RWPE2 (cell line): ENCODE measurements around the gene UVSSA.

Experiments
- ATAC-seq: fragments of 200-7000 bp; cut with Tn5 transposase; 3 replicates; pipeline ENCODE4 v1.9.1; 2021; ENCODE audit warnings: low read depth
- DNase-seq: peaks from one replicate; pipeline ENCODE4 v3.0.0-alpha.2; 2020; ENCODE audit warnings: low spot score
- H3K27ac ChIP-seq: fragments of 450-650 bp; 2 replicates; pipeline ENCODE4 v1.5.1; 2017; ENCODE audit warnings: mild to moderate bottlenecking; ENCODE audit not compliant: poor library complexity, severe bottlenecking
- H3K27me3 ChIP-seq: fragments of 250-450 bp; sonication (Bioruptor Pico); 2 replicates; pipeline ENCODE4 v1.5.1; 2021; ENCODE audit warnings: mild to moderate bottlenecking, moderate library complexity; ENCODE audit not compliant: insufficient read depth, poor library complexity, severe bottlenecking
- H3K36me3 ChIP-seq: fragments of 250-450 bp; sonication (Bioruptor Pico); 2 replicates; pipeline ENCODE4 v1.5.1; 2020; ENCODE audit warnings: low read depth, mild to moderate bottlenecking, moderate library complexity
- H3K4me1 ChIP-seq: fragments of 250-450 bp; sonication (Bioruptor Pico); 2 replicates; pipeline ENCODE4 v1.5.1; 2021; ENCODE audit warnings: mild to moderate bottlenecking, moderate library complexity; ENCODE audit not compliant: insufficient read depth, poor library complexity, severe bottlenecking
- H3K4me3 ChIP-seq: fragments of 250-450 bp; sonication (Bioruptor Pico); 2 replicates; pipeline ENCODE4 v1.5.1; 2021; ENCODE audit warnings: mild to moderate bottlenecking, moderate library complexity; ENCODE audit not compliant: severe bottlenecking
- H3K9me3 ChIP-seq: fragments of 250-450 bp; sonication (Bioruptor Pico); 2 replicates; pipeline ENCODE4 v1.5.1; 2021; ENCODE audit warnings: mild to moderate bottlenecking, moderate library complexity; ENCODE audit not compliant: severe bottlenecking
- CTCF ChIP-seq: fragments of 450-650 bp; IDR thresholded peaks from one replicate; pipeline ENCODE4 v1.5.1; 2017; ENCODE audit warnings: mild to moderate bottlenecking, moderate library complexity; ENCODE audit not compliant: poor library complexity, severe bottlenecking

Gene UVSSA

GRCh38 chr4:1351854-1352566, 5.0 kb downstream of the UVSSA start:
- H3K9me3 ChIP-seq, result no peaks in the 10 kb centered on the region
- H3K27me3 ChIP-seq, result no peaks in the 10 kb centered on the region
- no peaks in the 10 kb centered on the region for H3K4me1 ChIP-seq
- DNase-seq (no peak), ATAC-seq (peak; percentile 56)
- peak; percentile 95 for TF ChIP-seq CTCF
- peaks cover 29% of the 10 kb centered on the region for H3K36me3 ChIP-seq
- H3K4me3 ChIP-seq, result no peak overlapping the region
- H3K27ac ChIP-seq, result no peak overlapping the region

- peaks cover 29% of the 10 kb centered on the region for H3K36me3 ChIP-seq
- no peak overlapping the region for H3K27ac ChIP-seq
Observed at GRCh38 chr4:1352567-1352900, 5.5 kb downstream of the UVSSA start.

GRCh38 chr4:1353186-1354055, 6.4 kb downstream of the UVSSA start:
- Histone ChIP-seq H3K36me3 (peaks cover 28% of the 10 kb centered on the region), H3K27ac (no peak overlapping the region), H3K4me3 (no peak overlapping the region), H3K27me3 (no peaks in the 10 kb centered on the region), H3K4me1 (no peaks in the 10 kb centered on the region), H3K9me3 (no peaks in the 10 kb centered on the region)
- ATAC-seq (no peak), DNase-seq (no peak)
- no peak for TF ChIP-seq CTCF

More at GRCh38 chr4:1352567-1352900, 5.5 kb downstream of the UVSSA start:
- no peaks in the 10 kb centered on the region for H3K9me3 ChIP-seq
- no peaks in the 10 kb centered on the region for H3K27me3 ChIP-seq
- DNase-seq (no peak), ATAC-seq (no peak)
- H3K4me3 ChIP-seq, result no peak overlapping the region
- H3K4me1 ChIP-seq, result no peaks in the 10 kb centered on the region
- no peak for TF ChIP-seq CTCF

- no peak for ATAC-seq
- Histone ChIP-seq H3K36me3 (peaks cover 36% of the 10 kb centered on the region), H3K27ac (no peak overlapping the region), H3K27me3 (no peaks in the 10 kb centered on the region), H3K9me3 (no peaks in the 10 kb centered on the region), H3K4me1 (no peaks in the 10 kb centered on the region), H3K4me3 (no peak overlapping the region)
- DNase-seq, result no peak
- TF ChIP-seq CTCF, result no peak
Observed at GRCh38 chr4:1354136-1354982, 7.4 kb downstream of the UVSSA start.
